ENCODE measurements around the gene ZNF8.

Gene ZNF8

DNA sequence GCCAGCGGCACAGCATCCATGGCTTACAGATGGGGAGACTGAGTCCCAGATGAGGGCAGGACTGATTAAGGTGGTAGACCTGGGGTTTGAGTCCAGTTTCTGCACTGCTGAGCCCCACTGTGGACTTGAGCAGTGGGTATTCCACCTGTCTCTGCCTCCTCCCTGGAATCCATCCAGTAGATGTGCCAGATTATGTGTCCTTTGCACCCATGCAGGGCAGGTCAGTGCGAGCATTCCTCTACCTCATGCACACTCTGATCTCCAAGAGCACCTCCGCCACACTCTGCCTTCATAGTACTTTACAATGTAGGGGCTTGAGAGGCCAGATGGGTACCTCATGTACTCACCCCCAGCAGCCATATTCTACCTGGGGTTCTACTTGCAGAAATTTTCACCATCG is 58.1 kb downstream of the ZNF8 start:
- H3K4me3 ChIP-seq (ENCODE audit: low read length) = no peak overlapping the region

DNA sequence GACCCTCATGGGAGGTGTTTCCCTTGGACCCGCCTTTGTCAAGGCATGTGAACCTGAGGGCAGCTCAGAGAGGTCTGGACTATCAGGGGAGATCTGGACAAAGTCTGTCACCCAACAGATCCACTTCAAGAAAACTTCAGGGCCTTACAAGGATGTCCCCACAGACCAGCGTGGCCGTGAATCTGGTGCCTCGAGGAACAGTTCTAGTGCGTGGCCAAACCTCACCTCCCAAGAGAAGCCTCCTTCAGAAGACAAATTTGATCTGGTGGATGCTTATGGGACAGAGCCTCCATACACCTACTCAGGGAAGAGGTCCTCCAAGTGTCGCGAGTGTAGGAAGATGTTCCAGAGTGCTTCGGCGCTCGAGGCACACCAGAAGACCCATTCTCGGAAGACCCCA is 59.6 kb downstream of the ZNF8 start:
- H3K4me3 ChIP-seq (ENCODE audit: low read length) = no peak overlapping the region
- no peak for TF ChIP-seq ZNF274 (IDR thresholded peaks at IDR 0.05; ENCODE audit: low read depth, low read length)

More for the DNA sequence above, 58.1 kb downstream of the ZNF8 start:
- TF ChIP-seq ZNF274 (IDR thresholded peaks at IDR 0.05; ENCODE audit: low read depth, low read length) = no peak

DNA sequence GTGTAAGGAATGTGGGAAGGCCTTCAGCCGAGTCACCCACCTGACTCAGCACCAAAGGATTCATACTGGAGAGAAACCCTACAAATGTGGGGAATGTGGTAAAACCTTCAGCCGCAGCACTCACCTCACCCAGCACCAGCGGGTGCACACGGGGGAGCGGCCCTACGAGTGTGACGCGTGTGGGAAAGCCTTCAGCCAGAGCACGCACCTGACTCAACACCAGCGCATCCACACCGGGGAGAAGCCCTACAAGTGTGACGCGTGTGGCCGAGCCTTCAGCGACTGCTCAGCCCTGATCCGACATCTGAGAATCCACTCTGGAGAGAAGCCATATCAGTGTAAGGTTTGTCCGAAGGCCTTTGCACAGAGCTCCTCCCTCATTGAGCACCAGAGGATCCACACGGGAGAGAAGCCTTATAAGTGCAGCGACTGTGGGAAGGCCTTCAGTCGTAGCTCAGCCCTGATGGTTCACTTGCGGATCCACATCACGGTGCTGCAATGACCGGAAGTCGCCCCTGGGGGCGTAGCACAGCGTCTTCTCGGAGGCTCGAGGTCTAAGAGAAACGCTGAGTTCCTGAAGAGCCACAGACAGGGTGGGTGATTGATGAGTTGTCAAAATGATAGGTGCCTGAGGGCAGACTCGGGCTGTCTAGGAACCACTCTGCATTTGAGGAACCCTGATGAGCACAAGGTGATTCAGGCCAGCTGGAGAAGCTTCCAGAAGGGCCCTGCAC is 60.2 kb downstream of the ZNF8 start:
- TF ChIP-seq ZNF274 (IDR thresholded peaks at IDR 0.05; ENCODE audit: low read depth, low read length) = no peak
- no peak overlapping the region for H3K4me3 ChIP-seq (ENCODE audit: low read length)

DNA sequence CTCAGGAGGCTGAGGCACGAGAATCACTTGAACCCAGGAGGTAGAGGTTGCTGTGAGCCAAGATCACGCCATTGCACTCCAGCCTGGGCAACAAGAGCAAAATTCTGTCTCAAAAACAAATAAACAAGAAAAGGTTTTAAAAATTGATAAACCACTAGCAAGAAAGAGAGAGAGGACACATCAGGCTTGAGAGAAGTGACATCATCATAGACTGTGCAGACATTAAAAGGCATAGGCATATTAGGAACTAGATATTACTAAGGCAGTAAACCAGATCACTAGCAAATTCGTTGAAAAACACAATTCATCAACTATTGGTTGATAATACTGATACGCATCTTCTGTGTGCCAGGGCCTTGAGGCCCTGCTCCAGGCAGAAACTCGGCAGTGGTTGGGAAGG is 66.8 kb downstream of the ZNF8 start:
- no peak for TF ChIP-seq ZNF274 (IDR thresholded peaks at IDR 0.05; ENCODE audit: low read depth, low read length)
- no peak overlapping the region for H3K4me3 ChIP-seq (ENCODE audit: low read length)

DNA sequence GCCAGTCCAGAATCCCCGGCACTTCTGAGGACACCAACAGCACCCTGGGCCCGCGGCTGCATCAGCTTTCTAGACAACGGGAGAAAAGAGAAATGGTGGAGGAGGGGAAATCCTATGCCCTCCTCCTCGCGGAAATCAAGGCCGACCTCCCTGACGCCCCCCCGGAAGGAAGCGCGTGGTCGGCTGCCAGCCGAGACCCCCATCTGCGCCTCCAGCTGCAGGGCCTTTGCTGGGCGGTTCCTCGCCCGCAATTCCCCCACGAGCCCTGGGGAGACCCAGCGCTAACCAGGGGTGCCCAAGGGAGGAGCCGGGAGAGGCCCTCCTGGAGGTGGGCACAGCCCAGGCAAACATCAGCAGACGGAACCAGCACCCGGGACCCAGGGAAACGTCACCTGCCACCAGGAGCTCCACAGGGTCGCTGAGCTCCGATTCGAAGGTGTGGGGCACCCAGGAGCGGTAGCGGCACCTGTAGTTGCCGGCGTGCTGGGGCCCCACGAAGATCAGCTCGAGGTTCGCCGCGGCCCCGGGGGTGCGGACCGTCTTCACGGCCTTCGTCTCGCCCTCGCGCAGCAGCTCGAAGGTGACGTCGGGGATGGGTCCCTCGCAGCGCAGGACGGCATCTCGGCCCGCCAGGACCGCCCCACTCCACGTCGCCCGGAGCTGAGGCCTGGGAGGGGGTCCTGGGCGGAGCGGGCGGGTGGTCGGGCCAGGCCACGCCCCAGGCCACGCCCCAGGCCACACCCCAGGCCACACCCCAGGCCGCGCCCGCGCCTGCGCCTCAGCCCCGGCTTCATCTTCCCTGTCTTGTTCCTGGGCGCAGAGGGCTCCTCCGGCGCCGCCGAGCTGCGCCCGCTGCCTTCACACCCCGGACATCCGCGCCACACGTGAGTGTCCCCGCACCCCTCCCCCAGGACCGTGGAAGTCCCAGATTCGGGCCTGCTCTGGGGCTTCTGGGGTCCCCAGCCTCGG is 68.5 kb downstream of the ZNF8 start:
- H3K4me3 ChIP-seq (ENCODE audit: low read length) = peak overlapping the region; percentile 72
- no peak for TF ChIP-seq ZNF274 (IDR thresholded peaks at IDR 0.05; ENCODE audit: low read depth, low read length)

DNA sequence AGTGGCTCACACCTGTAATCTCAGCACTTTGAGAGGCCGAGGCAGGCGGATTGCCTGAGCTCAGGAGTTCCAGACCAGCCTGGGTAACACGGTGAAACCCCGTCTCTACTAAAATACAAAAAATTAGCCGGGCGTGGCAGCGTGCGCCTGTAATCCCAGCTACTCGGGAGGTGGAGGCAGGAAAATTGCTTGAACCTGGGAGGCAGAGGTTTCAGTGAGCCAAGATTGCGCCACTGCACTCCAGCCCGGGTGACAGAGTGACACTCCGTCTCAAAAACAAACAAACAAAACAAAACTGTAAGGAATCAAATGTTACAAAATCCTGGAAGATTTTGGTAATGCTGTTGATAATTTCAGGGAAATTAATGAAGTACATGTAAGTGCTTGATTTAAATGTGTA is 69.3 kb downstream of the ZNF8 start:
- H3K4me3 ChIP-seq (ENCODE audit: low read length) = peak overlapping the region; percentile 72

DNA sequence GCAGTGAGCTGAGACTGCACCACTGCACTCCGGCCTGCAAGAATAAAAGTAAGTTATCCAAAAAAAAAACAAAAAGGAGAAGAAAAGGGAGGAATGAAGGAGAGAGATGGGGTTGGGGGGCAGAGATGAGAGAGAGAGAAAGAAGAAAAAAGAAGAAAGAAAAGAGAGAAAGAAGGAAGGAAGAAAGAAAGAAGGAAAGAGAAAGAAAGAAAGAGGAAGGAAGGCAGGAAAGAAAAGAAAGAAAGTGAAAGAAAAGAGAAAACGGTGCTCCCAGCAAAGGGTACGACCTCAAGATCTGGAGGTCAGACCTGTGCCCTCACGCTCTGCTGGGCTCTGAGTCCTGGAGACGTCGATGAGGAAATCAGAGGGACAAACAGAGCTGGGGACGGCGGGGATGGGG is 70.8 kb downstream of the ZNF8 start:
- no peak overlapping the region; the same call in 1 of the 2 replicates for H3K4me3 ChIP-seq (ENCODE audit: low read length)
- TF ChIP-seq ZNF274 (IDR thresholded peaks at IDR 0.05; ENCODE audit: low read depth, low read length) = no peak

DNA sequence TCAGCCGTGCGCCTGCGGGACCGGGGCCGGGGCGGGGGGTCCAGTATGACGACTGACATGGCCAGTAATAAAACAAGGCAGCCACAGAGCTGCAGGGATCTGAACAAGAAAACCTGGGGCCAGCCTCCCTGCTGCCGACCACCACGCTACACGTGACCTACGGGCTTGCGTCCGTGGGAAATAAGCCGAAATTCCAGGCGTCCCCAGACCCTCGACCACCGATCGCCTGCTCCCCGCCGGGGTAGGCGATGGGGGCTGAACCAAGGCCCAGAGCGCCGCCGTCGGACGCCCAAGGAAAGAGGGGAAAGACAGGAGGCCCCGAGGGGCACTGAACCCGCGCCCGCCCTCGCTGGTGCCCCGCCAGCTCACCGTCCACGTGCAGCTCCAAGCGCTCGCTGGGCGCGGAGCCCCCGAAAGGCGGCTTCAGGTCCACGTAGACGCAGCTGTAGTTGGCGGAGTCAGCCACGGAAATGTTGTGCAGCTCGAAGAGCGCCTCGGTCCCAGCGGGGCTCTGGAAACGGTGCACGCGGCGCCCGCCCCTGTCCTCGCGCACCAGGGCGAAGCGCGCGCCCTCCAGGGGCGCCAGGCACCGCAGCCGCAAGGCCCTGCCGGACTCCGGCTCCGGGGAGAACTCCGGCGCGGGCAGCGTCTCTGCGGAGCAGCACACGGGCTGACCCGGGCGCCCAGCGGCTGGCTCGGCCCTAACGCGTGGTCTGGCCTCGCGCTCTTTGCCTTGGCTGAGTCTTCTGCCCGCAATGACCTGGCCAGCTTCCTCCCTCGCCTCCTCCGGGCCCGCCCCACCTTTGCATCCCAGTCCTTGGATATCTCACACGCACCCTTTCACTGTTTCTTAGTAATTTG is 71.5 kb downstream of the ZNF8 start:
- no peak overlapping the region; the same call in 1 of the 2 replicates for H3K4me3 ChIP-seq (ENCODE audit: low read length)
- no peak for TF ChIP-seq ZNF274 (IDR thresholded peaks at IDR 0.05; ENCODE audit: low read depth, low read length)

DNA sequence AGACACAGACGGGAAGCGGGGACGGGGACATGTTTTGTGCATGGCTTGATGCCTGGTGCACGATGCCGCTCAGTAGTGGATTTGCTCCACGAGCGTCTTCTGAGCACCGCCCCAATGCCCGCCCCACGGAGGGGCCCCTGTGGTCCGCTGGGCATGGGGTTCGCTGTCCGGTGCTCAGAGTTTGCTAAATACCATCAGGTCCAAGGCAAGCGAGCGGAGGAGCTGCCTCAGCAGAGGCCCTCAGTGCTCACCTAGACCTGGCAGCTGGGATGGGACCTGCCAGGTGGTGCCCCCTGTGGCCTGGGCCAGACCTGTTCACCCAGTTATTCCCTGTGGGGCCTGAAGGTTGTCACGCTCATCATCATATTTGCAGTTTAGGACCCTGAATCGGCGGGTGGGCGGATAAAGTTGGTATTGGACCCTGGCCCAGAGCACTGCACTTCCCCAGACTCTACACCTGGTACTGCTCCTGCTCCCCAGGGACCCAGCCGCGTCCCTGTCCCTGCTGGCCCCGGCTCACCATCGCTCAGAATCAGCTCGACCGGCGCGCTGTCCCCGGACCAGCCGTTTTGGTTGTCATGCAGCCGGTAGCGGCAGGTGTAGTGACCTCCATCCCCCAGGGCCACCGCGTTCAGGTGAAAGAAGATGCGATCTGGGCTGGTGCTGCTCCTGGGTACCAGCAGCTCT is 72.3 kb downstream of the ZNF8 start:
- no peak for TF ChIP-seq ZNF274 (IDR thresholded peaks at IDR 0.05; ENCODE audit: low read depth, low read length)
- H3K4me3 ChIP-seq (ENCODE audit: low read length) = no peak overlapping the region

DNA sequence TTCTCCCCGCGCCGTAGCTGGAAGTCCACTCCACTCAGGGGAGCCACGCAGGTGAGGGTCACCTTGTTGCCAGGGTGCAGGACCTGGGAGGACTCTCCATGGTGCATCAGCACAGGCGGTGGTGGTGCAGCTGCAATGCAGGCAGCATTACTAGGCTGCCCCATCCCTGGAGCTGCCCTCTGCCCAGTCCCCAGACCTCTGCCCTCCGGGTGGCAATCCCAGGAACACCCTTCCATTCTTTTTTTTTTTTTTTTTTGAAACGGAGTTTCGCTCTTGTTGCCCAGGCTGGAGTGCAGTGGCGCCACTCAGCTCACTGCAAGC is 72.8 kb downstream of the ZNF8 start:
- TF ChIP-seq ZNF274 (IDR thresholded peaks at IDR 0.05; ENCODE audit: low read depth, low read length) = no peak
- no peak overlapping the region for H3K4me3 ChIP-seq (ENCODE audit: low read length)

DNA sequence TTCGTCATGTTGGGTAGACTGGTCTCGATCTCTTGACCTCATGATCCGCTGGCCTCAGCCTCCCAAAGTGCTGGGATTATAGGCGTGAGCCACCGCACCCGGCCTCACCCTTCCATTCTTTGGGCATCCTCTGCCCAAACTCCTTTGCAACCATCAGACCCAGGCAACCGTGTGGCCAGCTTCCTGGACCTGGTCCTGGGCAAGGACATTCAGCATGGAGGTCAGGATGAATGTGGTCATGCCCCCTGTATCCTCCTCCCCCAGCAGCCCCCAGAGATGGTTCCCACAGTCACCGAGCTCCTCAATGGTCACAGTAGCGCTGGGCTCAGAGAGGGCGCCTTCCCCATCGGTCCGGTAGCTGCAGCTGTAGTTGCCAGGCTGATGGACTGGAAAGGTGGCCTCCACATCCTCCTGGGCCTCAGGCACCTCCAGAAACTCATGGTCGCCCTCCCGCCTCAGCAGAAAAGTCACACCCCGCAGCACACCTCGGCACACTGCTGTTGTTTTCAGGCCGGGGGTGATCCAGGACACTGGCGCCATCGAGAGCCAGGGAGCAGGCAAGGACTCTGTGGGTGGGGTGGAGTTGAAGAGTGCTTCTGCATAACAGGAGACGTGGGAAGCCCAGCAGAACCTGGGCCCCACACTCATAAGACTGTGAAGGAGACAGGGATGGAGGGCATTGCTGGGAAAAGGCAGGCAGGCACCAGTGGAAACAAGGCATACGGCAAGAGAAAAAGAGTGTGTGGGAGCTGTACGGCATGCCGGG is 73.4 kb downstream of the ZNF8 start:
- H3K4me3 ChIP-seq (ENCODE audit: low read length) = no peak overlapping the region
- no peak for TF ChIP-seq ZNF274 (IDR thresholded peaks at IDR 0.05; ENCODE audit: low read depth, low read length)

All from GM08714 (cell line).